CD14-positive monocyte (primary cell): ENCODE results near the gene MADCAM1. TPM values are rescaled to one million over a fixed set of nuclear protein-coding genes. Genes with fewer than 3 reads are reported as not detected.

Source experiments
- DNase-seq, 3 donors: peaks; one replicate each; pipeline ENCODE4 v3.0.0-alpha.2; 2011 to 2022
- H2AFZ ChIP-seq: 2 replicates; pipeline ENCODE4 v1.6.0; 2012; ENCODE audit warnings: mild to moderate bottlenecking, low read depth, low read length, inconsistent platforms; ENCODE audit not compliant: insufficient read depth, poor library complexity, severe bottlenecking
- H3K27ac ChIP-seq, 2 donors: 1 replicate in 1 of 2; 2 replicates in 1 of 2; pipeline ENCODE4 v1.5.1; 2012 to 2013; ENCODE audit warnings: low read length in 2 of 2, control low read depth in 1 of 2, inconsistent platforms in 1 of 2, low read depth in 1 of 2, mild to moderate bottlenecking in 1 of 2
- H3K27me3 ChIP-seq, 2 donors: one replicate each; pipeline versions ENCODE4 v1.6.0 to v1.6.1; 2011 to 2013; ENCODE audit warnings: low read length in 2 of 2; ENCODE audit not compliant: control insufficient read depth in 2 of 2, insufficient read depth in 2 of 2
- H3K36me3 ChIP-seq, 2 donors: replicated peaks in 1 of 2; 1 replicate in 1 of 2; 2 replicates in 1 of 2; pipeline versions ENCODE4 v1.5.1 to v1.6.1; 2012 to 2013; ENCODE audit warnings: low read length in 2 of 2, control low read depth in 1 of 2, inconsistent platforms in 1 of 2, mild to moderate bottlenecking in 1 of 2; ENCODE audit not compliant: insufficient read depth in 2 of 2, control insufficient read depth in 1 of 2
- H3K4me1 ChIP-seq, 2 donors: 1 replicate in 1 of 2; 2 replicates in 1 of 2; pipeline versions ENCODE4 v1.5.1 to v1.6.1; 2012 to 2013; ENCODE audit warnings: low read length in 2 of 2, control low read depth in 1 of 2, inconsistent platforms in 1 of 2, mild to moderate bottlenecking in 1 of 2, moderate library complexity in 1 of 2; ENCODE audit not compliant: insufficient read depth in 2 of 2, control insufficient read depth in 1 of 2
- H3K4me2 ChIP-seq: replicated peaks from 2 replicates; pipeline ENCODE3; 2012; ENCODE audit warnings: low read length, moderate library complexity, mild to moderate bottlenecking; ENCODE audit not compliant: poor library complexity, severe bottlenecking; ENCODE audit errors: extremely low read depth
- H3K4me3 ChIP-seq, 3 experiments: fragments of 200-600 bp in 1 of 3; sonication (generic) in 1 of 3; replicated peaks in 1 of 3; 1 replicate in 2 of 3; 2 replicates in 1 of 3; pipeline ENCODE4 v1.5.1; 2011 to 2013; ENCODE audit warnings: low read length in 3 of 3, mild to moderate bottlenecking in 3 of 3, control low read depth in 2 of 3, low read depth in 2 of 3, inconsistent platforms in 1 of 3, moderate library complexity in 1 of 3
- H3K79me2 ChIP-seq: 2 replicates; pipeline ENCODE4 v1.6.0; 2012; ENCODE audit warnings: mild to moderate bottlenecking, control low read depth, inconsistent platforms, low read length, moderate library complexity; ENCODE audit not compliant: insufficient read depth
- H3K9ac ChIP-seq: 2 replicates; pipeline ENCODE4 v1.6.0; 2017; ENCODE audit warnings: low read length, mild to moderate bottlenecking; ENCODE audit not compliant: insufficient read depth, poor library complexity, severe bottlenecking
- H3K9me3 ChIP-seq, 2 donors: replicated peaks in 1 of 2; 1 replicate in 1 of 2; 2 replicates in 1 of 2; pipeline versions ENCODE4 v1.5.1 to v1.6.1; 2012 to 2013; ENCODE audit warnings: low read length in 2 of 2, control low read depth in 1 of 2; ENCODE audit not compliant: control insufficient read depth in 1 of 2, insufficient read depth in 1 of 2
- H4K20me1 ChIP-seq: 2 replicates; pipeline ENCODE4 v1.6.0; 2012; ENCODE audit warnings: mild to moderate bottlenecking, low read length, control low read depth, moderate library complexity; ENCODE audit not compliant: insufficient read depth
- H3K27ac Mint-ChIP-seq, 7 donors: one replicate each; pipeline ENCODE4 v1.8.0; 2020; ENCODE audit warnings: mild to moderate bottlenecking in 7 of 7, mixed read lengths in 7 of 7, moderate library complexity in 6 of 7, inconsistent platforms in 2 of 7
- H3K27me3 Mint-ChIP-seq, 3 donors: one replicate each; pipeline ENCODE4 v1.8.0; 2021 to 2022; ENCODE audit warnings: low read depth in 3 of 3, mild to moderate bottlenecking in 3 of 3, mixed read lengths in 3 of 3, moderate library complexity in 3 of 3, inconsistent platforms in 1 of 3
- H3K36me3 Mint-ChIP-seq, 2 donors: one replicate each; pipeline ENCODE4 v1.8.0; 2020; ENCODE audit warnings: mixed read lengths in 2 of 2, inconsistent platforms in 1 of 2, mild to moderate bottlenecking in 1 of 2
- H3K4me1 Mint-ChIP-seq: one replicate; pipeline ENCODE4 v1.8.0; 2020; ENCODE audit warnings: mild to moderate bottlenecking, mixed read lengths
- H3K4me3 Mint-ChIP-seq, 2 donors: one replicate each; pipeline ENCODE4 v1.8.0; 2020; ENCODE audit warnings: mild to moderate bottlenecking in 2 of 2, mixed read lengths in 2 of 2, moderate library complexity in 1 of 2
- H3K9me3 Mint-ChIP-seq, 7 donors: one replicate each; pipeline ENCODE4 v1.8.0; 2020 to 2022; ENCODE audit warnings: mixed read lengths in 7 of 7, mild to moderate bottlenecking in 6 of 7, moderate library complexity in 6 of 7, inconsistent platforms in 2 of 7
- CTCF ChIP-seq: fragments of 200-600 bp; IDR thresholded peaks from one replicate; pipeline ENCODE4 v1.8.0; 2022; ENCODE audit warnings: antibody characterized with exemption, mild to moderate bottlenecking
- WGBS: methylation state at CpG from one replicate; pipeline ENCODE4 v1.1.5; 2013; ENCODE audit warnings: missing lambda C conversion rate; ENCODE audit not compliant: insufficient coverage; 5-methylcytosine and 5-hydroxymethylcytosine counted together
- intact Hi-C, 2 donors: fragments of 100-400 bp; cut with micrococcal nuclease; formaldehyde crosslinking; loops; one replicate each; pipeline versions ENCODE4 v1.15.0 to v1.15.1; 2023
- polyA plus RNA-seq, 3 donors: library from polyadenylated mRNA; depleted of rRNA in 1 of 3; unstranded in 2 of 3; stranded (reverse) in 1 of 3; fragments of 300-500 nt in 2 of 3; fragments of >200 nt in 1 of 3; fragmentation: Illumina TruSeq in 2 of 3; gene quantifications; 1 replicate in 2 of 3; 2 replicates in 1 of 3; pipeline ENCODE4 v1.2.3, GENCODE V29; 2012 to 2021

Gene MADCAM1
- polyA plus RNA-seq, 3 donors: 0.17 TPM; not detected in 2

GRCh38 chr19:506404-507285 lies 10.4 kb downstream of the MADCAM1 start:
- H3K9ac ChIP-seq: peak overlapping the region; percentile 82
- peak; percentile 96 for TF ChIP-seq CTCF
- intact Hi-C loops: loop anchor here (1.0 to 10.0 kb wide), 5 partner anchors 17 to 164 kb away; partner anchors contain the start of genes CDC34 (in 1 of the 2), FGF22 (in 1 of the 2), MIER2 (in 1 of the 2) and POLRMT (in 1 of the 2)
- peak overlapping the region; percentile 97 to 100 (median 100) for H3K27ac Mint-ChIP-seq
- peaks cover 25% of the 10 kb centered on the region for H4K20me1 ChIP-seq
- peaks cover 7 to 19% of the 10 kb centered on the region in 2 donors for H3K36me3 Mint-ChIP-seq
- peak overlapping the region; percentile 78 for H3K4me2 ChIP-seq
- H3K9me3 Mint-ChIP-seq: peaks cover 3 to 23% (median 15%) of the 10 kb centered on the region in 7 donors
- H3K27ac ChIP-seq: peak overlapping the region; percentile 88 to 92
- H3K4me3 Mint-ChIP-seq: peak overlapping the region; percentile 84 to 93
- peaks cover 11 to 12% of the 10 kb centered on the region in 2 donors for H3K9me3 ChIP-seq
- H3K79me2 ChIP-seq: peaks cover 14% of the 10 kb centered on the region
- H3K36me3 ChIP-seq: peaks cover 0 to 5% of the 10 kb centered on the region in 2 donors
- H3K4me1 ChIP-seq: peaks cover 42 to 53% of the 10 kb centered on the region in 2 donors
- H3K4me3 ChIP-seq: peak overlapping the region; percentile 71 to 99 (median 90)
- peak overlapping the region; percentile 96 for H2AFZ ChIP-seq
- H3K4me1 Mint-ChIP-seq: peaks cover 36% of the 10 kb centered on the region
- peak; percentile 98 to 100 (median 99) for DNase-seq
- no peaks in the 10 kb centered on the region for H3K27me3 ChIP-seq
- H3K27me3 Mint-ChIP-seq: peaks cover 4 to 7% (median 4%) of the 10 kb centered on the region in 3 donors
- under 1% methylated on average over 47 of the region's 48 CpGs for WGBS
